Measurements from ENCODE around the gene ISG20.
"Not testable (repeated sequence)": the region's sequence is repeated elsewhere in the genome, so short reads cannot be mapped to it uniquely, and the experiment has no call there.

Gene ISG20

GRCh38 chr15:88636654-88637053, 2.2 kb upstream of the ISG20 start:
- TF ChIP-seq CTCF (IDR thresholded peaks at IDR 0.05; ENCODE audit: low read depth, low read length) = no peak
- no peak for DNase-seq (ENCODE audit: extremely low read depth, low read depth)

GRCh38 chr15:88637436-88637835, 1.4 kb upstream of the ISG20 start:
- no peak for TF ChIP-seq CTCF (IDR thresholded peaks at IDR 0.05; ENCODE audit: low read depth, low read length)

GRCh38 chr15:88637841-88638625, 783 bp upstream of the ISG20 start:
- no peak for TF ChIP-seq CTCF (IDR thresholded peaks at IDR 0.05; ENCODE audit: low read depth, low read length)
- DNase-seq (ENCODE audit: extremely low read depth, low read depth) = no peak

More at GRCh38 chr15:88637436-88637835, 1.4 kb upstream of the ISG20 start:
- DNase-seq (ENCODE audit: extremely low read depth, low read depth) = no peak

- no peak for TF ChIP-seq CTCF (IDR thresholded peaks at IDR 0.05; ENCODE audit: low read depth, low read length)
Measured at GRCh38 chr15:88641959-88642452, 3.2 kb downstream of the ISG20 start.

GRCh38 chr15:88642514-88642913, 3.7 kb downstream of the ISG20 start:
- not testable (repeated sequence) for DNase-seq (ENCODE audit: extremely low read depth, low read depth)

More at GRCh38 chr15:88641959-88642452, 3.2 kb downstream of the ISG20 start:
- no peak for DNase-seq (ENCODE audit: extremely low read depth, low read depth)

GRCh38 chr15:88644741-88645140, 5.9 kb downstream of the ISG20 start:
- no peak for DNase-seq (ENCODE audit: extremely low read depth, low read depth)
- TF ChIP-seq CTCF (IDR thresholded peaks at IDR 0.05; ENCODE audit: low read depth, low read length) = no peak

- no peak for TF ChIP-seq CTCF (IDR thresholded peaks at IDR 0.05; ENCODE audit: low read depth, low read length)
- DNase-seq (ENCODE audit: extremely low read depth, low read depth) = no peak
Measured at GRCh38 chr15:88645171-88646087, 6.6 kb downstream of the ISG20 start.
